CD8-positive, alpha-beta memory T cell (primary cell): ENCODE results near the gene ALG2. TPM values are rescaled to one million over a fixed set of nuclear protein-coding genes. Genes with fewer than 3 reads are reported as not detected.
A peak's percentile ranks its signal among the peaks of the same experiment; 100 is the strongest.

Experiments used
- CTCF ChIA-PET: fragments of 350-600 bp; sonication (Branson Sonifier 250); formaldehyde crosslinking; loops from one replicate; lab custom pipeline; 2021; ENCODE audit warnings: antibody characterized with exemption; lab: Charles Lee
- POLR2A ChIA-PET: fragments of 350-600 bp; sonication (Branson Sonifier 250); formaldehyde crosslinking; loops from one replicate; lab custom pipeline; 2021; ENCODE audit warnings: antibody characterized with exemption; lab: Charles Lee
- DNase-seq, 5 donors: peaks; one replicate each; pipeline versions ENCODE4 v3.0.0 to v3.0.0-alpha.2; 2020 to 2022; ENCODE audit warnings: mixed read lengths in 1 of 5
- H3K27ac ChIP-seq: one replicate; pipeline ENCODE4 v1.7.0; 2013; ENCODE audit warnings: low read depth, mild to moderate bottlenecking, low read length, moderate library complexity
- H3K27me3 ChIP-seq: 2 replicates; pipeline ENCODE4 v1.7.0; 2013; ENCODE audit warnings: low read length, mild to moderate bottlenecking; ENCODE audit not compliant: insufficient read depth, poor library complexity, severe bottlenecking
- H3K36me3 ChIP-seq: 2 replicates; pipeline ENCODE4 v1.7.0; 2013; ENCODE audit warnings: mild to moderate bottlenecking, low read length, moderate library complexity; ENCODE audit not compliant: insufficient read depth
- H3K4me1 ChIP-seq: 2 replicates; pipeline ENCODE4 v1.7.0; 2013; ENCODE audit warnings: mild to moderate bottlenecking, low read length, moderate library complexity; ENCODE audit not compliant: insufficient read depth
- H3K4me3 ChIP-seq: 2 replicates; pipeline ENCODE4 v1.7.0; 2013; ENCODE audit warnings: mild to moderate bottlenecking, low read length
- H3K9me3 ChIP-seq: 2 replicates; pipeline ENCODE4 v1.7.0; 2013; ENCODE audit warnings: mild to moderate bottlenecking, low read length
- H3K27ac Mint-ChIP-seq, 8 donors: one replicate each; pipeline ENCODE4 v1.8.0; 2020 to 2021; ENCODE audit warnings: mixed read lengths in 8 of 8, mild to moderate bottlenecking in 6 of 8, inconsistent platforms in 3 of 8, moderate library complexity in 3 of 8
- H3K27me3 Mint-ChIP-seq, 2 donors: one replicate each; pipeline ENCODE4 v1.8.0; 2020 to 2021; ENCODE audit warnings: mixed read lengths in 2 of 2, mild to moderate bottlenecking in 1 of 2, moderate library complexity in 1 of 2
- H3K36me3 Mint-ChIP-seq, 3 donors: one replicate each; pipeline ENCODE4 v1.8.0; 2020 to 2021; ENCODE audit warnings: mixed read lengths in 3 of 3, inconsistent platforms in 1 of 3, mild to moderate bottlenecking in 1 of 3
- H3K4me1 Mint-ChIP-seq, 3 donors: one replicate each; pipeline ENCODE4 v1.8.0; 2020 to 2021; ENCODE audit warnings: mixed read lengths in 3 of 3, inconsistent platforms in 1 of 3, mild to moderate bottlenecking in 1 of 3
- H3K4me3 Mint-ChIP-seq, 7 donors: one replicate each; pipeline ENCODE4 v1.8.0; 2020 to 2021; ENCODE audit warnings: mixed read lengths in 7 of 7, mild to moderate bottlenecking in 6 of 7, moderate library complexity in 4 of 7, inconsistent platforms in 2 of 7
- H3K9me3 Mint-ChIP-seq, 5 donors: one replicate each; pipeline ENCODE4 v1.8.0; 2020 to 2022; ENCODE audit warnings: mixed read lengths in 5 of 5, mild to moderate bottlenecking in 3 of 5, moderate library complexity in 2 of 5, inconsistent platforms in 1 of 5
- polyA plus RNA-seq: library from polyadenylated mRNA; unstranded; fragments of 300-500 nt; fragmentation: Illumina TruSeq; gene quantifications from one replicate; pipeline ENCODE4 v1.2.3, GENCODE V29; 2021
- total RNA-seq, 2 experiments: library from RNA; stranded (reverse); gene quantifications; one replicate each; pipeline ENCODE4 v1.2.3, GENCODE V29; 2021

The ALG2 gene
- total and polyA plus RNA-seq, 3 experiments from 2014 or later, result 30.1 to 33.2 (median 31.4) TPM

GRCh38 chr9:99220011-99220410, 1.7 kb downstream of the ALG2 start:
- Histone ChIP-seq H3K27ac (no peak overlapping the region), H3K9me3 (no peaks in the 10 kb centered on the region), H3K36me3 (peaks cover 19% of the 10 kb centered on the region), H3K27me3 (no peaks in the 10 kb centered on the region), H3K4me3 (no peak overlapping the region), H3K4me1 (peaks cover 40% of the 10 kb centered on the region)
- Mint-ChIP-seq H3K9me3 (no peaks in the 10 kb centered on the region), H3K27me3 (peaks cover 0 to 3% of the 10 kb centered on the region in 2 donors), H3K27ac (peak overlapping the region in 7 of 8 donors; percentile 23 to 100 (median 84)), H3K36me3 (peaks cover 3 to 62% (median 29%) of the 10 kb centered on the region in 3 donors), H3K4me1 (peaks cover 69 to 87% (median 84%) of the 10 kb centered on the region in 3 donors), H3K4me3 (peak overlapping the region; percentile 30 to 98 (median 83))
- POLR2A ChIA-PET, result interaction anchor here (0.6 kb wide), 1 partner anchor 496 kb away, joined by 3 read pairs; no protein-coding TSS in a partner anchor
- CTCF ChIA-PET, result no interaction called here
- DNase-seq, result no peak

GRCh38 chr9:99216073-99216472, 5.7 kb downstream of the ALG2 start:
- peaks cover 0 to 4% (median 2%) of the 10 kb centered on the region in 5 donors for H3K9me3 Mint-ChIP-seq
- H3K4me1 ChIP-seq, result peaks cover 20% of the 10 kb centered on the region
- no peak overlapping the region for H3K27ac Mint-ChIP-seq
- CTCF ChIA-PET, result interaction anchor here (1.6 kb wide), 1 partner anchor 16 kb away, joined by 7 read pairs; no protein-coding TSS in a partner anchor
- no peak overlapping the region for H3K4me3 ChIP-seq
- DNase-seq, result no peak
- POLR2A ChIA-PET, result no interaction called here
- H3K36me3 Mint-ChIP-seq, result peaks cover 22 to 37% (median 30%) of the 10 kb centered on the region in 3 donors
- H3K4me1 Mint-ChIP-seq, result peaks cover 43 to 56% (median 53%) of the 10 kb centered on the region in 3 donors
- H3K27ac ChIP-seq, result no peak overlapping the region
- no peaks in the 10 kb centered on the region for H3K27me3 ChIP-seq
- H3K9me3 ChIP-seq, result no peaks in the 10 kb centered on the region
- H3K4me3 Mint-ChIP-seq, result no peak overlapping the region
- H3K36me3 ChIP-seq, result peaks cover 13% of the 10 kb centered on the region
- peaks cover 0 to 3% of the 10 kb centered on the region in 2 donors for H3K27me3 Mint-ChIP-seq

GRCh38 chr9:99213197-99213596, 8.5 kb downstream of the ALG2 start:
- Mint-ChIP-seq H3K36me3 (peaks cover 25 to 41% (median 29%) of the 10 kb centered on the region in 3 donors), H3K27me3 (peaks cover 3 to 11% of the 10 kb centered on the region in 2 donors), H3K27ac (peak overlapping the region in 1 of 8 donors; percentile 34), H3K4me3 (no peak overlapping the region), H3K4me1 (peaks cover 18 to 27% (median 26%) of the 10 kb centered on the region in 3 donors), H3K9me3 (peaks cover 17 to 24% (median 22%) of the 10 kb centered on the region in 5 donors)
- Histone ChIP-seq H3K4me1 (no peaks in the 10 kb centered on the region), H3K9me3 (no peaks in the 10 kb centered on the region), H3K27ac (no peak overlapping the region), H3K27me3 (no peaks in the 10 kb centered on the region), H3K36me3 (peaks cover 7% of the 10 kb centered on the region), H3K4me3 (no peak overlapping the region)
- no peak for DNase-seq
- ChIA-PET CTCF (no interaction called here), POLR2A (no interaction called here)

- H3K9me3 Mint-ChIP-seq, result peaks cover 19 to 37% (median 29%) of the 10 kb centered on the region in 5 donors
- no peaks in the 10 kb centered on the region for H3K9me3 ChIP-seq
- H3K36me3 ChIP-seq, result no peaks in the 10 kb centered on the region
- H3K27me3 Mint-ChIP-seq, result peaks cover 4 to 11% of the 10 kb centered on the region in 2 donors
- ChIA-PET CTCF (no interaction called here), POLR2A (no interaction called here)
- no peak overlapping the region for H3K27ac Mint-ChIP-seq
- no peak overlapping the region for H3K27ac ChIP-seq
- no peaks in the 10 kb centered on the region for H3K4me1 ChIP-seq
- peaks cover 16 to 49% (median 18%) of the 10 kb centered on the region in 3 donors for H3K36me3 Mint-ChIP-seq
- H3K4me3 ChIP-seq, result no peak overlapping the region
- peaks cover 8 to 13% (median 12%) of the 10 kb centered on the region in 3 donors for H3K4me1 Mint-ChIP-seq
- no peak overlapping the region for H3K4me3 Mint-ChIP-seq
- no peak for DNase-seq
- no peaks in the 10 kb centered on the region for H3K27me3 ChIP-seq
Observed at GRCh38 chr9:99211746-99212145, 10.0 kb downstream of the ALG2 start.

- Histone ChIP-seq H3K9me3 (no peaks in the 10 kb centered on the region), H3K27me3 (no peaks in the 10 kb centered on the region), H3K4me1 (no peaks in the 10 kb centered on the region), H3K36me3 (no peaks in the 10 kb centered on the region), H3K27ac (no peak overlapping the region), H3K4me3 (no peak overlapping the region)
- Mint-ChIP-seq H3K4me1 (peaks cover 6 to 7% (median 6%) of the 10 kb centered on the region in 3 donors), H3K36me3 (peaks cover 11 to 52% (median 18%) of the 10 kb centered on the region in 3 donors), H3K27ac (no peak overlapping the region), H3K4me3 (no peak overlapping the region), H3K9me3 (peaks cover 22 to 41% (median 29%) of the 10 kb centered on the region in 5 donors), H3K27me3 (peaks cover 6 to 11% of the 10 kb centered on the region in 2 donors)
- ChIA-PET CTCF (no interaction called here), POLR2A (no interaction called here)
- no peak for DNase-seq
Observed at GRCh38 chr9:99210572-99210971, 11.2 kb downstream of the ALG2 start.

- DNase-seq, result no peak
- Histone ChIP-seq H3K4me1 (no peaks in the 10 kb centered on the region), H3K4me3 (no peak overlapping the region), H3K9me3 (no peaks in the 10 kb centered on the region), H3K27me3 (no peaks in the 10 kb centered on the region), H3K36me3 (no peaks in the 10 kb centered on the region), H3K27ac (no peak overlapping the region)
- ChIA-PET POLR2A (no interaction called here), CTCF (interaction anchor here (1.4 kb wide), 1 partner anchor 17 kb away, joined by 6 read pairs; no protein-coding TSS in a partner anchor)
- Mint-ChIP-seq H3K9me3 (peaks cover 0 to 8% (median 5%) of the 10 kb centered on the region in 5 donors), H3K27ac (no peak overlapping the region), H3K27me3 (peaks cover 0 to 9% of the 10 kb centered on the region in 2 donors), H3K4me1 (peaks cover 0 to 4% (median 0%) of the 10 kb centered on the region in 3 donors), H3K36me3 (peaks cover 0 to 5% (median 0%) of the 10 kb centered on the region in 3 donors), H3K4me3 (no peak overlapping the region)
Observed at GRCh38 chr9:99201603-99202002, 20.1 kb downstream of the ALG2 start.

- ChIA-PET CTCF (no interaction called here), POLR2A (no interaction called here)
- H3K27me3 Mint-ChIP-seq, result peaks cover 0 to 4% of the 10 kb centered on the region in 2 donors
- no peaks in the 10 kb centered on the region for H3K36me3 Mint-ChIP-seq
- no peak for DNase-seq
- Histone ChIP-seq H3K36me3 (no peaks in the 10 kb centered on the region), H3K4me3 (no peak overlapping the region), H3K27me3 (no peaks in the 10 kb centered on the region), H3K4me1 (no peaks in the 10 kb centered on the region), H3K9me3 (no peaks in the 10 kb centered on the region), H3K27ac (no peak overlapping the region)
- H3K9me3 Mint-ChIP-seq, result peaks cover 0 to 2% (median 2%) of the 10 kb centered on the region in 5 donors
- peaks cover 0 to 8% (median 0%) of the 10 kb centered on the region in 3 donors for H3K4me1 Mint-ChIP-seq
- H3K4me3 Mint-ChIP-seq, result no peak overlapping the region
- H3K27ac Mint-ChIP-seq, result peak overlapping the region in 1 of 8 donors; percentile 0
Observed at GRCh38 chr9:99199938-99200539, 21.7 kb downstream of the ALG2 start.

- peak overlapping the region in 1 of 8 donors; percentile 24 for H3K27ac Mint-ChIP-seq
- DNase-seq, result no peak
- H3K4me3 Mint-ChIP-seq, result no peak overlapping the region
- Histone ChIP-seq H3K27ac (no peak overlapping the region), H3K36me3 (no peaks in the 10 kb centered on the region), H3K4me3 (no peak overlapping the region), H3K4me1 (no peaks in the 10 kb centered on the region), H3K9me3 (no peaks in the 10 kb centered on the region), H3K27me3 (no peaks in the 10 kb centered on the region)
- peaks cover 0 to 4% (median 0%) of the 10 kb centered on the region in 3 donors for H3K36me3 Mint-ChIP-seq
- CTCF ChIA-PET, result interaction anchor here (1.0 to 2.3 kb wide), 3 partner anchors 11 to 15 kb away, joined by 3 to 9 read pairs (median 4); no protein-coding TSS in a partner anchor
- H3K9me3 Mint-ChIP-seq, result peaks cover 0 to 4% (median 0%) of the 10 kb centered on the region in 5 donors
- POLR2A ChIA-PET, result no interaction called here
- peaks cover 0 to 5% of the 10 kb centered on the region in 2 donors for H3K27me3 Mint-ChIP-seq
- peaks cover 0 to 8% (median 2%) of the 10 kb centered on the region in 3 donors for H3K4me1 Mint-ChIP-seq
Observed at GRCh38 chr9:99197987-99198386, 23.8 kb downstream of the ALG2 start.
